NCI-H1930 (cell line): Measurements from ENCODE around the gene ZFR.
"Not testable (repeated sequence)": the region's sequence is repeated elsewhere in the genome, so short reads cannot be mapped to it uniquely, and the experiment has no call there.

Source experiments
- DNase-seq, 2 experiments: peaks; one replicate each; lab custom pipeline; 2025; lab: John Stamatoyannopoulos, UW

Gene ZFR

GRCh38 chr5:32319926-32320543, 124.5 kb downstream of the ZFR start:
- no peak for DNase-seq

- DNase-seq: no peak
Observed at GRCh38 chr5:32319392-32319791, 125.1 kb downstream of the ZFR start.

- no peak for DNase-seq
Observed at GRCh38 chr5:32317041-32317440, 127.5 kb downstream of the ZFR start.

GRCh38 chr5:32315221-32316014, 129.1 kb downstream of the ZFR start:
- no peak for DNase-seq

- DNase-seq: no peak
Observed at GRCh38 chr5:32314658-32315057, 129.9 kb downstream of the ZFR start.

GRCh38 chr5:32314152-32314488, 130.4 kb downstream of the ZFR start:
- DNase-seq: not testable (repeated sequence)

GRCh38 chr5:32312595-32313332, 131.8 kb downstream of the ZFR start, which contains the start of gene MTMR12:
Gene MTMR12 (minus strand): TSS chr5:32312939. CDS start chr5:32312838, 101 bp downstream.
- peak; percentile 100 for DNase-seq

- peak; percentile 18 to 45 for DNase-seq
Observed at GRCh38 chr5:32312197-32312594, 132.3 kb downstream of the ZFR start.

- DNase-seq: no peak
Observed at GRCh38 chr5:32311404-32312196, 132.9 kb downstream of the ZFR start.

GRCh38 chr5:32309761-32310160, 134.8 kb downstream of the ZFR start:
- DNase-seq: no peak

GRCh38 chr5:32308946-32309345, 135.6 kb downstream of the ZFR start:
- no peak for DNase-seq

GRCh38 chr5:32307769-32308194, 136.8 kb downstream of the ZFR start:
- no peak for DNase-seq

- no peak for DNase-seq
Observed at GRCh38 chr5:32304622-32305021, 139.9 kb downstream of the ZFR start.
